SU-DHL-6 (cell line): ENCODE measurements around the gene UBE2E3.
"Not testable (repeated sequence)": the region's sequence is repeated elsewhere in the genome, so short reads cannot be mapped to it uniquely, and the experiment has no call there.

Source experiments
- H2AFZ ChIP-seq: fragments of 200-600 bp; sonication (generic); 2 replicates; pipeline ENCODE4 v1.6.1; 2014; ENCODE audit warnings: low read depth, mild to moderate bottlenecking, moderate library complexity, mixed read lengths, antibody characterized with exemption, low read length; ENCODE audit not compliant: severe bottlenecking
- H3F3A ChIP-seq: fragments of 200-600 bp; shearing (Covaris generic); 2 replicates; pipeline ENCODE4 v1.6.0; 2016; ENCODE audit warnings: antibody characterized with exemption, mild to moderate bottlenecking; ENCODE audit not compliant: insufficient read depth
- H3K27ac ChIP-seq: fragments of 200-600 bp; sonication (generic); 2 replicates; pipeline ENCODE4 v1.5.1; 2016; ENCODE audit warnings: low read depth, mild to moderate bottlenecking, low read length, moderate library complexity, mixed read lengths
- H3K27me3 ChIP-seq: fragments of 200-600 bp; sonication (generic), shearing (Covaris generic); 2 replicates; pipeline ENCODE4 v1.6.0; 2014; ENCODE audit warnings: mild to moderate bottlenecking, low read length
- H3K36me3 ChIP-seq: fragments of 200-600 bp; sonication (generic); 2 replicates; pipeline ENCODE4 v1.6.1; 2014; ENCODE audit warnings: mild to moderate bottlenecking, low read length, mixed read lengths
- H3K4me2 ChIP-seq: fragments of 300-600, 200-600 bp; shearing (Covaris generic), sonication (generic); 2 replicates; pipeline ENCODE4 v1.6.0; 2014; ENCODE audit warnings: low read length, low read depth, mild to moderate bottlenecking; ENCODE audit not compliant: poor library complexity, severe bottlenecking
- H3K4me3 ChIP-seq: fragments of 200-600 bp; sonication (generic); 2 replicates; pipeline ENCODE4 v1.5.1; 2014; ENCODE audit warnings: antibody characterized with exemption, low read length, mild to moderate bottlenecking, mixed read lengths; ENCODE audit not compliant: insufficient read depth, poor library complexity, severe bottlenecking
- H3K79me2 ChIP-seq: fragments of 200-600 bp; sonication (generic); 2 replicates; pipeline ENCODE4 v1.6.1; 2014; ENCODE audit warnings: mild to moderate bottlenecking, low read length, moderate library complexity; ENCODE audit not compliant: insufficient read depth
- H3K9ac ChIP-seq: fragments of 200-600 bp; sonication (generic); 2 replicates; pipeline ENCODE4 v1.7.0; 2014; ENCODE audit warnings: mild to moderate bottlenecking, low read length
- H3K9me2 ChIP-seq: fragments of 200-600 bp; sonication (generic); replicated peaks from 2 replicates; pipeline ENCODE4 v1.6.1; 2014; ENCODE audit warnings: low read length; ENCODE audit not compliant: insufficient read depth
- H3K9me3 ChIP-seq: fragments of 200-600 bp; sonication (generic); 2 replicates; pipeline ENCODE4 v1.6.1; 2014; ENCODE audit warnings: low read length, mixed read lengths; ENCODE audit not compliant: insufficient read depth
- H4K20me1 ChIP-seq: fragments of 200-600 bp; sonication (generic); 2 replicates; pipeline ENCODE4 v1.6.1; 2014; ENCODE audit warnings: low read depth, mild to moderate bottlenecking, antibody characterized with exemption, low read length, moderate library complexity, mixed read lengths
- CTCF ChIP-seq: fragments of 200-600 bp; sonication (generic); IDR thresholded peaks from one replicate; pipeline ENCODE4 v1.5.1; 2017; ENCODE audit warnings: antibody characterized with exemption, mild to moderate bottlenecking, low read length, moderate library complexity; ENCODE audit not compliant: insufficient read depth, poor library complexity, severe bottlenecking
- EZH2phosphoT487 ChIP-seq: fragments of 200-600 bp; sonication (generic), shearing (Covaris generic); conservative IDR thresholded peaks from 2 replicates; pipeline ENCODE4 v1.6.1; 2018; ENCODE audit warnings: mild to moderate bottlenecking, antibody characterized with exemption, low read length, moderate library complexity, mixed read lengths

The UBE2E3 gene

DNA sequence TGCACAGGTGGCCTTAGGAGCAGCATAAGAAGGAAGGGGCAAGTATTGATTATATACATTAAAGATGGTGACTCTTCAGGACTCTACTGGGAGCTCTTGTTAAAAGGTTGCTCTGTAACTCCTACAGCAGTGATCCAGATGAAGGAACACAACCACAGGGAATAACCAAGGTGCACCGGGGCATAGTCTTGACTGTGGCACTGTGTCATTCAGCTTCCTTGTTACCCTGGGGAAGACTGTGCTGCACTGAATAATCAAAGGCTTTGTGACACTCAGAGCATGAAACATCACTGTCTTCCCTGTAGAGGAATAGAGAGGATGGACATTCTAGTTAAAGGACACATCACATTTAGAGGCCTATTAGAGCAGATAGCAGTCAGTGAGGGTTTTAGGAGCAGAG, 105.3 kb downstream of the UBE2E3 start:
- Histone ChIP-seq H3K79me2 (no peaks in the 10 kb centered on the region), H3K27ac (no peak overlapping the region), H3F3A (no peaks in the 10 kb centered on the region), H2AFZ (no peak overlapping the region), H3K9me2 (no peaks in the 10 kb centered on the region), H4K20me1 (no peaks in the 10 kb centered on the region), H3K4me3 (no peak overlapping the region), H3K4me2 (no peak overlapping the region), H3K9me3 (no peaks in the 10 kb centered on the region), H3K36me3 (no peaks in the 10 kb centered on the region), H3K9ac (no peak overlapping the region), H3K27me3 (no peaks in the 10 kb centered on the region)
- TF ChIP-seq CTCF (no peak), EZH2phosphoT487 (no peak)

DNA sequence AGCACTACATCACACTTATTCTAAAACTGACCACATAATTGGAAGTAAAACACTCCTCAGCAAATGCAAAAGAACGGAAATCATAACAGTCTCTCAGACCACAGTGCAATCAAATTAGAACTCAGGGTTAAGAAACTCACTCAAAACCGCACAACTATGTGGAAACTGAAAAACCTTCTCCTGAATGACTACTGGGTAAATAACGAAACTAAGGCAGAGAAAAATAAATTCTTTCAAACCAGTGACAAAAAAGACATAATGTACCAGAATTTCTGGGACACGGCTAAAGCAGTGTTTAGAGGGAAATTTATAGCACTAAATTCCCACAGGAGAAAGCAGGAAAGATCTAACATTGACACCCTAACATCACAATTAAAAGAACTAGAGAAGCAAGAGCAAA, 111.5 kb downstream of the UBE2E3 start:
- H3K4me2 ChIP-seq, H3K79me2 ChIP-seq: not testable (repeated sequence)

GRCh38 chr2:181095486-181095885, 115.1 kb downstream of the UBE2E3 start:
- no peak overlapping the region for H3K9ac ChIP-seq
- no peaks in the 10 kb centered on the region for H3K27me3 ChIP-seq
- H3K4me2 ChIP-seq, result no peak overlapping the region
- H3K9me3 ChIP-seq, result no peaks in the 10 kb centered on the region
- no peaks in the 10 kb centered on the region for H4K20me1 ChIP-seq
- H3K79me2 ChIP-seq, result no peaks in the 10 kb centered on the region
- no peaks in the 10 kb centered on the region for H3K9me2 ChIP-seq
- no peak overlapping the region for H2AFZ ChIP-seq
- H3F3A ChIP-seq, result no peaks in the 10 kb centered on the region
- no peak overlapping the region for H3K27ac ChIP-seq
- no peak for TF ChIP-seq EZH2phosphoT487
- TF ChIP-seq CTCF, result no peak
- H3K36me3 ChIP-seq, result no peaks in the 10 kb centered on the region
- no peak overlapping the region for H3K4me3 ChIP-seq

More for the DNA sequence above, 111.5 kb downstream of the UBE2E3 start:
- not testable (repeated sequence) for H3K9ac ChIP-seq, H3K27ac ChIP-seq, H4K20me1 ChIP-seq, H3K27me3 ChIP-seq, H2AFZ ChIP-seq, H3F3A ChIP-seq, H3K4me3 ChIP-seq, H3K36me3 ChIP-seq, H3K9me2 ChIP-seq, H3K9me3 ChIP-seq

GRCh38 chr2:181103659-181104058, 123.3 kb downstream of the UBE2E3 start:
- no peaks in the 10 kb centered on the region for H3K27me3 ChIP-seq
- no peak overlapping the region for H3K4me3 ChIP-seq
- H4K20me1 ChIP-seq, result no peaks in the 10 kb centered on the region
- H3K4me2 ChIP-seq, result no peak overlapping the region
- TF ChIP-seq EZH2phosphoT487 (no peak), CTCF (no peak)
- H3K9me3 ChIP-seq, result no peaks in the 10 kb centered on the region
- no peak overlapping the region for H3K27ac ChIP-seq
- H3K79me2 ChIP-seq, result no peaks in the 10 kb centered on the region
- H3K36me3 ChIP-seq, result no peaks in the 10 kb centered on the region
- no peak overlapping the region for H3K9ac ChIP-seq
- H3F3A ChIP-seq, result no peaks in the 10 kb centered on the region
- no peaks in the 10 kb centered on the region for H3K9me2 ChIP-seq
- no peak overlapping the region for H2AFZ ChIP-seq
